Hepatocyte (in vitro differentiated cells): Measurements from ENCODE around the gene SCAMP5. TPM values are rescaled to one million over a fixed set of nuclear protein-coding genes. Genes with fewer than 3 reads are reported as not detected.

Source experiments
- DNase-seq: peaks from one replicate; pipeline ENCODE4 v3.0.0-alpha.2; 2016; ENCODE audit warnings: low spot score
- H2AFZ ChIP-seq: fragments of 200-600 bp; sonication (generic); 2 replicates; pipeline ENCODE4 v1.6.0; 2016; ENCODE audit warnings: antibody characterized with exemption, mild to moderate bottlenecking
- H3K27ac ChIP-seq: fragments of 200-600 bp; sonication (generic); 2 replicates; pipeline ENCODE4 v1.5.1; 2016; ENCODE audit warnings: mild to moderate bottlenecking
- H3K27me3 ChIP-seq: fragments of 200-600 bp; sonication (generic); 2 replicates; pipeline ENCODE4 v1.6.1; 2016
- H3K36me3 ChIP-seq: fragments of 200-600 bp; sonication (generic); replicated peaks from 2 replicates; pipeline ENCODE4 v1.5.1; 2016; ENCODE audit warnings: low read depth; ENCODE audit not compliant: insufficient read depth
- H3K4me1 ChIP-seq: fragments of 200-600 bp; sonication (generic); 2 replicates; pipeline ENCODE4 v1.5.1; 2016; ENCODE audit warnings: mild to moderate bottlenecking, moderate library complexity; ENCODE audit not compliant: insufficient read depth
- H3K4me2 ChIP-seq: fragments of 200-600 bp; sonication (generic); 2 replicates; pipeline ENCODE4 v1.6.0; 2016
- H3K4me3 ChIP-seq: fragments of 200-600 bp; sonication (generic); 2 replicates; pipeline ENCODE4 v1.5.1; 2016; ENCODE audit warnings: mild to moderate bottlenecking
- H3K79me2 ChIP-seq: fragments of 200-600 bp; sonication (generic); 2 replicates; pipeline ENCODE4 v1.6.0; 2017; ENCODE audit warnings: mild to moderate bottlenecking
- H3K9me2 ChIP-seq: fragments of 200-600 bp; sonication (generic); replicated peaks from 2 replicates; pipeline ENCODE4 v1.6.0; 2017; ENCODE audit warnings: mild to moderate bottlenecking; ENCODE audit not compliant: insufficient read depth
- H3K9me3 ChIP-seq: fragments of 200-600 bp; sonication (generic); 2 replicates; pipeline ENCODE4 v1.5.1; 2016; ENCODE audit warnings: low read depth, mild to moderate bottlenecking
- H4K20me1 ChIP-seq: fragments of 200-600 bp; sonication (generic); 2 replicates; pipeline ENCODE4 v1.6.0; 2016; ENCODE audit warnings: mild to moderate bottlenecking; ENCODE audit not compliant: insufficient read depth, poor library complexity, severe bottlenecking
- CTCF ChIP-seq: fragments of 200-600 bp; sonication (generic); IDR thresholded peaks from 2 replicates; pipeline ENCODE4 v1.5.1; 2016; ENCODE audit warnings: antibody characterized with exemption, mild to moderate bottlenecking; ENCODE audit not compliant: poor library complexity
- EZH2 ChIP-seq: fragments of 200-600 bp; sonication (generic); IDR thresholded peaks from 2 replicates; pipeline ENCODE4 v1.6.1; 2016; ENCODE audit warnings: antibody characterized with exemption, mild to moderate bottlenecking, borderline replicate concordance
- EZH2phosphoT487 ChIP-seq: fragments of 200-600 bp; sonication (generic); IDR thresholded peaks from one replicate; pipeline ENCODE4 v1.6.1; 2018; ENCODE audit warnings: antibody characterized with exemption, mild to moderate bottlenecking, low read depth, moderate library complexity; ENCODE audit not compliant: unreplicated experiment, severe bottlenecking
- WGBS: methylation state at CpG from one replicate; pipeline ENCODE4 v1.1.6; 2016; ENCODE audit warnings: low lambda C conversion rate; ENCODE audit errors: missing lambda C conversion rate; 5-methylcytosine and 5-hydroxymethylcytosine counted together
- polyA plus RNA-seq: library from polyadenylated mRNA; unstranded; fragments of >200 nt; fragmentation: Nextera tagmentation; extraction: Ambion mirVana; gene quantifications from 2 replicates; pipeline ENCODE4 v1.2.1, GENCODE V29; 2016
- total RNA-seq: library from RNA; depleted of rRNA; stranded (reverse); fragments of >200 nt; gene quantifications from 2 replicates; pipeline ENCODE4 v1.2.3, GENCODE V29; 2014

The SCAMP5 gene
- total and polyA plus RNA-seq, 2 experiments from 2014 or later: 10.6 to 18.8 TPM

GRCh38 chr15:74961616-74962015 is 33.7 kb upstream of the SCAMP5 start:
- no peak overlapping the region for H2AFZ ChIP-seq
- no peak for TF ChIP-seq EZH2
- no peak for TF ChIP-seq EZH2phosphoT487
- no peak for TF ChIP-seq CTCF
- H3K9me3 ChIP-seq: no peaks in the 10 kb centered on the region
- H3K27ac ChIP-seq: no peak overlapping the region
- peaks cover 22% of the 10 kb centered on the region for H3K4me1 ChIP-seq
- no peaks in the 10 kb centered on the region for H3K9me2 ChIP-seq
- peaks cover 51% of the 10 kb centered on the region for H3K27me3 ChIP-seq
- no peaks in the 10 kb centered on the region for H3K79me2 ChIP-seq
- no peak overlapping the region for H3K4me3 ChIP-seq
- no peak for DNase-seq
- WGBS: 88% methylated on average over 5 of the region's 5 CpGs
- H3K36me3 ChIP-seq: no peaks in the 10 kb centered on the region
- H3K4me2 ChIP-seq: no peak overlapping the region
- no peaks in the 10 kb centered on the region for H4K20me1 ChIP-seq

- peaks cover 51% of the 10 kb centered on the region for H3K27me3 ChIP-seq
- 87% methylated on average over 8 of the region's 8 CpGs for WGBS
- H4K20me1 ChIP-seq: no peaks in the 10 kb centered on the region
These were observed 33.1 kb upstream of the SCAMP5 start for GRCh38 chr15:74962219-74962618.

GRCh38 chr15:74962671-74963070 is 32.7 kb upstream of the SCAMP5 start:
- no peak for DNase-seq
- H4K20me1 ChIP-seq: no peaks in the 10 kb centered on the region
- H3K36me3 ChIP-seq: no peaks in the 10 kb centered on the region
- peaks cover 15% of the 10 kb centered on the region for H3K4me1 ChIP-seq
- H3K9me2 ChIP-seq: no peaks in the 10 kb centered on the region
- H2AFZ ChIP-seq: no peak overlapping the region
- WGBS: 53% methylated on average over 2 of the region's 2 CpGs
- H3K4me3 ChIP-seq: no peak overlapping the region
- peaks cover 47% of the 10 kb centered on the region for H3K27me3 ChIP-seq
- no peak overlapping the region for H3K27ac ChIP-seq
- no peak for TF ChIP-seq EZH2
- no peak for TF ChIP-seq EZH2phosphoT487
- no peak for TF ChIP-seq CTCF
- H3K79me2 ChIP-seq: no peaks in the 10 kb centered on the region
- no peak overlapping the region for H3K4me2 ChIP-seq
- no peaks in the 10 kb centered on the region for H3K9me3 ChIP-seq

More at GRCh38 chr15:74962219-74962618, 33.1 kb upstream of the SCAMP5 start:
- Histone ChIP-seq H3K36me3 (no peaks in the 10 kb centered on the region), H3K9me3 (no peaks in the 10 kb centered on the region), H3K4me2 (no peak overlapping the region), H3K9me2 (no peaks in the 10 kb centered on the region), H2AFZ (no peak overlapping the region), H3K27ac (no peak overlapping the region), H3K79me2 (no peaks in the 10 kb centered on the region), H3K4me3 (no peak overlapping the region), H3K4me1 (peaks cover 20% of the 10 kb centered on the region)
- no peak for DNase-seq
- TF ChIP-seq EZH2: no peak
- TF ChIP-seq CTCF: no peak
- TF ChIP-seq EZH2phosphoT487: no peak

GRCh38 chr15:74963213-74963612 is 32.1 kb upstream of the SCAMP5 start:
- Histone ChIP-seq H3K36me3 (no peaks in the 10 kb centered on the region), H3K27me3 (peaks cover 42% of the 10 kb centered on the region), H2AFZ (no peak overlapping the region), H3K4me1 (peaks cover 10% of the 10 kb centered on the region), H3K9me3 (no peaks in the 10 kb centered on the region), H3K9me2 (no peaks in the 10 kb centered on the region), H3K27ac (no peak overlapping the region), H3K4me2 (no peak overlapping the region), H3K79me2 (no peaks in the 10 kb centered on the region), H3K4me3 (no peak overlapping the region), H4K20me1 (no peaks in the 10 kb centered on the region)
- 88% methylated on average over 4 of the region's 4 CpGs for WGBS
- no peak for DNase-seq
- no peak for TF ChIP-seq EZH2
- TF ChIP-seq EZH2phosphoT487: no peak
- TF ChIP-seq CTCF: no peak
